ENCODE results near the gene DRG2.

GRCh38 chr17:18119166-18119745, 31.5 kb downstream of the DRG2 start:
- TF ChIP-seq GATA2 (IDR thresholded peaks at IDR 0.05; ENCODE audit: low read depth, low read length): no peak
- no peak for TF ChIP-seq GATA3 (IDR thresholded peaks at IDR 0.05; ENCODE audit: low read depth, low read length)
